NCI-H2171 (cell line): ENCODE results near the gene DLG4.

Experiments
- DNase-seq: peaks from one replicate; lab custom pipeline; 2025; lab: John Stamatoyannopoulos, UW

DLG4 gene

GRCh38 chr17:7229504-7229903 lies 9.9 kb upstream of the DLG4 start:
- DNase-seq: no peak

GRCh38 chr17:7228920-7229319 lies 9.3 kb upstream of the DLG4 start:
- DNase-seq: no peak

GRCh38 chr17:7226721-7227710 lies 7.4 kb upstream of the DLG4 start:
- DNase-seq: no peak

- DNase-seq: no peak
These were observed 6.2 kb upstream of the DLG4 start for GRCh38 chr17:7225711-7226331.

- no peak for DNase-seq
These were observed 5.0 kb upstream of the DLG4 start for GRCh38 chr17:7224661-7225111.

GRCh38 chr17:7224110-7224509 lies 4.5 kb upstream of the DLG4 start:
- no peak for DNase-seq

GRCh38 chr17:7223375-7223774 lies 3.7 kb upstream of the DLG4 start:
- no peak for DNase-seq

GRCh38 chr17:7222972-7223292 lies 3.3 kb upstream of the DLG4 start:
- no peak for DNase-seq

- DNase-seq: no peak
These were observed 2.7 kb upstream of the DLG4 start for GRCh38 chr17:7222093-7222971.

- DNase-seq: no peak
These were observed 1.8 kb upstream of the DLG4 start for GRCh38 chr17:7221278-7222092.

GRCh38 chr17:7220593-7221277 lies 1.1 kb upstream of the DLG4 start:
- no peak for DNase-seq

- no peak for DNase-seq
These were observed 316 bp downstream of the DLG4 start for GRCh38 chr17:7219229-7219811.

- no peak for DNase-seq
These were observed 878 bp downstream of the DLG4 start for GRCh38 chr17:7218758-7219157.

GRCh38 chr17:7218166-7218565 lies 1.5 kb downstream of the DLG4 start:
- DNase-seq: no peak

GRCh38 chr17:7217113-7217987 lies 2.3 kb downstream of the DLG4 start:
- DNase-seq: peak; percentile 71

- no peak for DNase-seq
These were observed 3.2 kb downstream of the DLG4 start for GRCh38 chr17:7216242-7217112.

- no peak for DNase-seq
These were observed 3.9 kb downstream of the DLG4 start for GRCh38 chr17:7215652-7216180.

GRCh38 chr17:7215136-7215638 lies 4.4 kb downstream of the DLG4 start:
- DNase-seq: no peak
